Dedifferentiated amniotic fluid mesenchymal stem cell (primary cell): Measurements from ENCODE around the gene ATP2B2.

Experiments
- DNase-seq: peaks from one replicate; pipeline ENCODE4 v3.0.0-alpha.2; 2016; ENCODE audit errors: extremely low spot score

ATP2B2 gene

GRCh38 chr3:10328460-10329071, 176.8 kb downstream of the ATP2B2 start:
- DNase-seq: no peak

GRCh38 chr3:10327592-10327991, 177.8 kb downstream of the ATP2B2 start:
- DNase-seq: no peak

- DNase-seq: no peak
Measured at GRCh38 chr3:10322352-10322710, 183.1 kb downstream of the ATP2B2 start.

GRCh38 chr3:10321630-10322351, 183.6 kb downstream of the ATP2B2 start:
- DNase-seq: no peak

GRCh38 chr3:10320320-10320677, 185.1 kb downstream of the ATP2B2 start:
- no peak for DNase-seq

- no peak for DNase-seq
Measured at GRCh38 chr3:10319804-10320203, 185.6 kb downstream of the ATP2B2 start.

GRCh38 chr3:10319251-10319650, 186.1 kb downstream of the ATP2B2 start:
- no peak for DNase-seq

- no peak for DNase-seq
Measured at GRCh38 chr3:10317961-10318350, 187.4 kb downstream of the ATP2B2 start.

GRCh38 chr3:10317311-10317960, 187.9 kb downstream of the ATP2B2 start:
- DNase-seq: no peak

GRCh38 chr3:10315771-10316344, 189.5 kb downstream of the ATP2B2 start:
- DNase-seq: no peak

- DNase-seq: no peak
Measured at GRCh38 chr3:10315101-10315500, 190.3 kb downstream of the ATP2B2 start.

GRCh38 chr3:10312861-10313260, 192.5 kb downstream of the ATP2B2 start:
- no peak for DNase-seq

GRCh38 chr3:10312391-10312790, 193.0 kb downstream of the ATP2B2 start:
- DNase-seq: no peak

GRCh38 chr3:10311710-10312109, 193.7 kb downstream of the ATP2B2 start:
- no peak for DNase-seq

GRCh38 chr3:10310578-10310977, 194.8 kb downstream of the ATP2B2 start:
- DNase-seq: peak; percentile 34

GRCh38 chr3:10309736-10310135, 195.7 kb downstream of the ATP2B2 start:
- DNase-seq: no peak

GRCh38 chr3:10308678-10309077, 196.7 kb downstream of the ATP2B2 start:
- DNase-seq: no peak

- DNase-seq: no peak
Measured at GRCh38 chr3:10306156-10306555, 199.2 kb downstream of the ATP2B2 start.

- no peak for DNase-seq
Measured at GRCh38 chr3:10305331-10305902, 200.0 kb downstream of the ATP2B2 start.

GRCh38 chr3:10304905-10305304, 200.5 kb downstream of the ATP2B2 start:
- no peak for DNase-seq

- no peak for DNase-seq
Measured at GRCh38 chr3:10303785-10304184, 201.6 kb downstream of the ATP2B2 start.

- DNase-seq: no peak
Measured at GRCh38 chr3:10303105-10303504, 202.3 kb downstream of the ATP2B2 start.

- DNase-seq: no peak
Measured at GRCh38 chr3:10300087-10300486, 205.3 kb downstream of the ATP2B2 start.
